Retina (tissue), 1 donor: ENCODE results near the gene TRMT2A.

Source experiments
- DNase-seq: peaks from one replicate; pipeline ENCODE4 v3.0.0-alpha.2; 2016

Gene TRMT2A

DNA sequence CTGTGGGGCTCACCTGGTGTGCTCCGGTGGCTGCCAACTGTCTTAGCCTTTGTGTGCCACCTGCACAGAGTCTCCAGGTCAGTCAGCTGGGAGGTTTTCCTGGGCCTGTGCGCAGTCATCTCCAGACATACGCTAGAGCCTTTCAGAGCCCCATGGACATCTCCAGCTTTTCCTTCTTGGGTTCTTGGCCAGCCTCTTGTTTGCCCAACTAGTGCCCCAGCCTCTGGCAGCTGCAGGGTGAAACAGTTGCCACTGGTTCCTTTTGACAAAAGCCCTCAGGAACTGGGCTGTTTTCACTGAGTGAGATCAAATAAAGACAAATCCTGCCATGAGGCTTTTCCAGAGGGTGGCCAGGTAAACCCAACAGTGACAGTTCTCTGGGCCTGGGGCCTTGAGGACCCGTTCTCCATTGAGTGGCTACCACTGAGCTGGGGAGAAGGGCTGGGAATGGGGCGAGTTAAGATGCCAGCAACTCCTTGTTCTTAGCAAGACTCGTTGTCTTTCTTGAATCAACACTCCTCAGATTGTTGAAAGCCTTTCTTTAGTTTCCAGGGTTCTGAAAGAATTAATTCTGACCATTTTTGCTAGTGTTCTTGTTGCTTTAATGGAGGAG lies 17.8 kb downstream of the TRMT2A start:
- DNase-seq, result no peak

DNA sequence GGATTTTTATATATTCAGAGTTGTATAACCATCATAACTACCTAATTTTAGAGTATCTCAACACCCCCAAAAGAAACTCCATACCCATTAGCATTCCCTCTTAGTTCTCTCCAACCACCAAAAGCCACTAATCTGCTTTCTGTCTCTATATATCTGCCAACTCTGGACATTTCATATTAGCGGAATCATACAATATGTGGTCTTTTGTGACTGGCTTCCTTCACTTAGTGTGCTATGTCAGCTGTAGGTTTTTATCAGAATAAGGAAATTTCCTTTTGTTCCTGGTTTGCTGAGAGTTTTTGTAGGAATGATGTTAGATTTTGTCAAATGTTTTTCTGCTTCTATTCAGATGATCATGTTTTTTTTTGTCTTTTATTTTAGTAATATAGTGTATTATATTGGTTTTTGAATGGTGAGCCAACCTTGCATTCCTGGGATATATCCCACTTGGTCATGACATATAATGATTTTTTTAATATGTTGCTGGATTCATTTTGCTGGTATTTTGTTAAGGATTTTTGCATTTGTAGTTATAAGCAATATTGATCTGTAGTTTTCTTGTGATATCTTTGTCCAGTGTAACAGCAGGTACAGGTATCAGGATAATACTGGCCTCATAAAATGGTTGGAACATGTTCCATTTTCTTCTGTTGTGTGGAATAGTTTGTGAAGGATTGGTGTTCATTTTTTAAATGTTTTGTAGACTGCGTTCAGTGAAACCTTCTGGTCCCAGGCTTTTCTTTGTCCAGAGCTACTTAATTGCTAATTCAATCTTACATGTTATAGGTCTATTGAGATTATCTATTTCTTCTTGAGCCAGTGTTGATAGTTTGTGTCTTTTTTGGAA lies 20.2 kb downstream of the TRMT2A start:
- DNase-seq, result no peak

- DNase-seq, result no peak
These were observed 21.5 kb downstream of the TRMT2A start for GRCh38 chr22:20095521-20095920.

DNA sequence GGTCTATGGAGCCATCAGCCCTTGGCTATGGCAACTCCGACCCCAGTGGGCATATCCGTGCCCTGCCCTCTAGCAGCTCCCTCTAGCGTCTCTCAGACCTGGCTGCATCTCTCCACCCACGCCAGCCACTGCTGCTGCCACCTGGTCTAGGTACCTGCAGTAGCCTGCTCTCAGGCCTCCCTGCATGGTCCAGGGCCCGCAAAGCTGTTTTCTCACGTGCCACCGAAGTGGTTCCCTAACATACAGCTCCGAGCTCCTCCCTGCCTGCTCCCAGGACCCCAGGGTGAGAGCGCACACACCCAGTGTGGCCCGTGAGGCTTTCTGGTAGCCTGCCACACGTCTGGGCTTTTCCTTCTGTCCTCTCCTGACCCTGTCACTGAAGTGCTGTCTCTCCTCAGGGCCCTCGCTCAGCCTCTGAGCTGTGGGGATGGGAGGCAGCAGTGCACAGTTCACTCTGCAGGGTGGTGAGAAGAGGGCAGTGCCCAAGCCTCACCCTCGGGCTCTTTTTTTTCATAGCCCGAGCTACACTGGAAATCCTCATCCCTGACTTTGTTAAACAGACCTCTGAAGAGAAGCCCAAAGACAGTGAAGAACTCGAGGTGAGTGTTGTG lies 22.7 kb downstream of the TRMT2A start:
- DNase-seq, result no peak

DNA sequence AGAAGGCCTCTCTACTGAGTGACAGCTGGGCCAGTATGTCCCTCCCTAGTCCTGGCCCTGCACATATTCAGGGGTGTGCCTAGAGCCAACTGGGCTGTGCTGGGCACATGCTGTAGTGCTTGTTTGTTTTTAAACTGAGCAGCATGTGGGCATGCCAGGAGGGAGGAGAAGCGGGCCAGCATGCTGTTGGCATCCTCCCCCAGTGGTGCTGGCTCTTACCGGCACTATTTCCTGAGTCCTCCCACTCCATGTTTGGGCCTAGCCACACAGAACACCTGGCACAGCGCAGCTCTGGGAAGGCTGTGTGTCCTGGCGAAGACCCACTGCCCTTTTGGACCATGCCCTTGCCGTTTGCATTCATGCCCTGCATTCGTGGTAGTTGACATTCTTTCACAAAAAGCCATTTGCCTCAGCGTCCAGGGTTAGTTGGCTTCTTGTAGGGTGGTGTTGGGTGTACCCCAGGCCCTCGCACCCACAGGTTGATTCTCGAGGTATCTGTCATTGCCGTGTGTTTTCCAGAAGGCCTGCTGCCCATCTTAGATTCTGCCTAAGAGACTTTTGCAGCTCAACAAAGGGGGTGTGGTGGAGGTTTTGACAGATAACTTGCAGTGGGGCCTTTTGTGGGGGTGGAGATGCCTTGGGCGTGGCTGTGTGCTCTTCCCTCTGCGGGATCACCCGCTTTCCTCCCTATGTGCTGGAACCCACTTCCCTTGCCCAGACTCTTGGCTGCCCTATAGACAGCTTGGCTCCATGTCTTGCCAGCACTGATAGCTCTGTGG lies 23.4 kb downstream of the TRMT2A start:
- DNase-seq, result no peak

- no peak for DNase-seq
These were observed 24.6 kb downstream of the TRMT2A start for GRCh38 chr22:20092477-20092854.

- DNase-seq, result no peak
These were observed 25.1 kb downstream of the TRMT2A start for GRCh38 chr22:20091690-20092476.

- DNase-seq, result no peak
These were observed 26.2 kb downstream of the TRMT2A start for GRCh38 chr22:20090730-20091240.

DNA sequence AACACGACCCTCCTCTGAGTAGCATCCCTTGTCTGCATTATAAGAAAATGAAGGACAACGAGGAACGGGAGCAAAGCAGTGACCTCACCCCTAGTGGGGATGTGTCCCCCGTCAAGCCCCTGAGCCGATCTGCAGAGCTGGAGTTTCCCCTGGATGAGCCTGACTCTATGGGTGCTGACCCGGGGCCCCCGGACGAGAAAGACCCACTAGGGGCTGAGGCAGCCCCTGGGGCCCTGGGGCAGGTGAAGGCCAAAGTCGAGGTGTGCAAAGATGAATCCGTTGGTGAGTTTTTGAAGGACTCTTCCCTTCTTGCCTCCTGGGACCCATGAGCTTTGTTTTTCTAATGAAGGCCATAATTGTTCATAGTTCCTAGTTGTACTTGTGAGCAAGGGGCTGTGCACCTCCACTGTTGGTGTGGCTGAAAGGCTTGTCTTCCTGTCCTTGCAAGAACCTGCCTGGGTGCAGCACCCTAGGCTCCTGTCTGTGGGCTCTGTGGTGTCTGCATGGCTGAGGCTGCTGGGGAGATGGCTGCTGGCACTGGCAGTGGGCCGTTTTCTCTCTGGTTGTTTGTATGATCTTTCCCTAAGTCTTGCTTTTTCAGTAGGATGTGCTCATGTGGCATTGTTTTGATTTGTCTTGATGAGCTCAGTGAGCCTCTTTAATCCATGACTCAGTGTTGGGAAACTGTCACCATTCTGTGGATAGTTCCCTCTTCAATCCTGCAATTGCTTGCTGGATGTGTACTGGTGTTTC lies 26.9 kb downstream of the TRMT2A start:
- DNase-seq, result no peak

DNA sequence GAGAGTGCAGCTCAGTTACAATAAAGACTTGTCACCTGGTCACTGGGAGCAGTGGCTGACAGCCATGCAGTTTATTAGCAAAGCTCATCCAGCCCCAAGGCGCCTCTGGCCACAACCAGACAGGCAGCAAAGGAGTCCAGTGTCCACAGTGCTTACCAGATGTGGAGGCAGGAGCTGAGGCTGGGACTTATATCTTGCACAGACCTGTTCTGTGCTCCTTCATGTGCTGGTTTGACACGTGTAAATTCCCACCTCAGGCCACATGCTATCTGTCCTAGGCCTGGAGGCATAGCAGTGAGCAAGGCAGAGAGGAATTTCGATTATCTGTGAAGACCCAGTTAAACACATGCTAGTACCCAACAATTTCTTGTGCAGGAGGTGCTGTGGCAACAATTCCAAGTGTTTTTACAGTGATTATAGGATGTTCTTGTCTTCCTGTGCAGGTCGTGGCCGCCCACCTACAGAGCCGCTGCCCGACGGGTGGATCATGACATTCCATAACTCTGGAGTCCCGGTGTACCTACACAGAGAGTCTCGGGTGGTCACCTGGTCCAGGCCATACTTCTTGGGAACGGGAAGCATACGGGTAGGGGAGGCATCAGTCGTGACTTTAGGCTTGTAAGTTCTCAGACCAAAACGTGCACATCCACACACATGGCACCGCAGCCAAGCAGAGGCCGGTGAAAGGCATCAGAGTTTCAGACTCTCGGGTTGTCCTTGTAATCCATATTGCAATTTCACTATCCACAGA lies 27.6 kb downstream of the TRMT2A start:
- no peak for DNase-seq

DNA sequence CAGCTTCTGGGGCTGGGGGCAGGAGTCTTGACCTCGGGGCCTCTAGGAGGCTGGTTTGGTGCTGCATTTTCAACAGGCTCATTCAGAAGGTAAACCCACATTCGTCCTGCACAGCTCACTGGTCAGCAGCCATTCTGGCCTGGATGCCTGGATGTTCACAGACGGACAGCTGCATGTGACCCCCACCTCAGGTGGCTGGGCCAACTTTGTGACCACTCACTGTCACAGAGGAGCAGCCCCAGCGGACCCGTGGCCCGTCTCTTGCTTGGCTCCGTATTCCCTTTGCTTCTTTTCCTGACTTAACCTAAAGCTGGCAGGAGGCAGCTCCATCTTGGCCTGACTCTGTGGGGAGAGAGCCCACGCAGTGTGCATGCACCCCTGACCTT lies 28.8 kb downstream of the TRMT2A start:
- no peak for DNase-seq

GRCh38 chr22:20087319-20088262 lies 29.4 kb downstream of the TRMT2A start:
- DNase-seq, result no peak

DNA sequence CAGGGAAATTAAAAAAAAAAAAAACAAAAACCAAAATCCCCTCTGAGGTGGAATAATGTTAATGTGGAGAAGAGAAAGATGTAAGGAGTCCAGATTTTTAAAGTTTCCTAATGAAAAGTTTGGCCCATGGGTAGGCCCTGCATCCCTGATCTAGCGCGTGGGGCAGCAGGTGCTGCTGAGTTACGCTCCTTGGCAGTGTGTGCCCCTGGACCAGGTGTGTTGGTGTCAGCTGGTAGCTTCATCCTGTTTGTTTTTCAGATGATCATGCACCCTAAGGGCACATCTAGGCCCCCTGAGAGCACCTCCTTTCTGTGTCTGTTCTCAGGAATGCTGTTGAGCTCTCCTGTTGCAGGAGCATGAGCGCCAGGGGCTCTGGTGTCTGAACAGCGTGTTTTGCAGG lies 30.3 kb downstream of the TRMT2A start:
- DNase-seq, result no peak

DNA sequence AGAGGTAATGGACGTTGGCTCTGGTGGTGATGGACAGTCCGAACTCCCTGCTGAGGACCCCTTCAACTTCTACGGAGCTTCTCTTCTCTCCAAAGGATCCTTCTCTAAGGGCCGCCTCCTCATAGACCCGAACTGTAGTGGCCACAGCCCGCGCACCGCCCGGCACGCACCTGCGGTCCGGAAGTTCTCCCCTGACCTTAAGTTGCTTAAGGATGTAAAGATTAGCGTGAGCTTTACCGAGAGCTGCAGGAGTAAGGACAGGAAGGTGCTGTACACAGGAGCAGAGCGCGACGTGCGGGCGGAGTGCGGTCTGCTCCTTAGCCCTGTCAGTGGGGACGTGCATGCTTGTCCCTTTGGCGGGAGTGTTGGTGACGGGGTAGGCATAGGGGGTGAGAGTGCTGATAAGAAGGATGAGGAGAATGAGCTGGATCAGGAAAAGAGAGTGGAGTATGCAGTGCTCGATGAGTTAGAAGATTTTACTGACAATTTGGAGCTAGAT lies 30.9 kb downstream of the TRMT2A start:
- no peak for DNase-seq

DNA sequence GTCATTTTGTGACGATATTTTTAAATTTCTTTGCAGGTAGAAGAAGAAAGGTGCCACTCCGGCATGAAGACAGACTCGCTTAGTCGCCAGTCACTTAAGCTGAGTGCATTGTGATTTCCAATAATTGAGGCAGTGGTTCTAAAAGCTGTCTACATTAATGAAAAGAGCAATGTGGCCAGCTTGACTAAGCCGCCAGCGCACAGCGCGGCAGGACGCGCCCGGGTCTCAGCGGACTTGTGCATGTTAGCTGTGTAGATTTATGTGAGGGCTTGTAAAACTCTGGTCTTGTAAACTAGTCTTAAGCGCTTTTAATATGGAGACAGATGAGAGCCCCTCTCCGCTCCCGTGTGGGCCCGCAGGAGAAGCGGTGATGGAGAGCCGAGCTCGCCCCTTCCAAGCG lies 31.4 kb downstream of the TRMT2A start:
- no peak for DNase-seq

DNA sequence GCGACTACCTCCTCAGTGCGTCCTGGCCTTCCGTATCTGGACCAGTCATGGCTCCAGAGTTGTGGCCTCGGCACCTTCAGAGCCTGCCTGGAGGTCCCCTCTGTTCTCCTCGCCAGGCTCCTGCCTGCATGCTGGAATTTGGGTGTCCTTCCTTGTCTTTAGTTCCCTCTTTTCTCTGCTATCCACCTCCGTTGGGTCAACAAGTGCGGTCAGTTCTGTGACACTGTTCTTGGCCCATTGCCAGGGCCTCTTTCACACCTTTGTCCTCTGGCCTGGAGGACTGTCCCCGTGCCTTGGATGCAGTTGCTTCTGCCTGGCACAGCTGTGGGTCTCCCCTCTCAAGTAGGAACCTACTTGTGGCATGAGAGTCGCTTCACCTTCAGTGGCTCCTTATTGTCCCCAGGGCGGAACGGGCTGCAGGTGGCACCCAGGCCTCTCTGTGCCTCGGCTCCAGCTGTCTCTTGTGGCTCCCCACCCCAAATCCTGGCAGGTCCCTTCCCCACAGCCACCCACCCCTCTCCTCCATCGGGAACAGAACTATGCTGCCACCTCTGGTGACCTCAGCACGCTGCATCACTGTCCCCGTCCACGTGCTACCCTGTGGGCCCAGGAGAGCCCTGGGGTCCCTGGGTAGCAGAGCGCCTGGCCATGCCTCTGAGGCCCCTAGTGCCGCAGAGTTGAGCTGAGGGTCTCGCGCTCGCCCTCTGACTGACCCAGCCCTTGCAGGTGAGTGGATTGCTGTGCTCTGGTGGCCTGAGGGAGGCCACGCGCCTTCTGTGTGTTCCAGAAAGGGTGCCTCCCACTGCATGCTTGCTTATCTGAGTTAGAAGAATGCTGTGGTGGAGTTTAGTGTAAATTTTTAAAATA lies 32.2 kb downstream of the TRMT2A start:
- DNase-seq, result peak; percentile 54

DNA sequence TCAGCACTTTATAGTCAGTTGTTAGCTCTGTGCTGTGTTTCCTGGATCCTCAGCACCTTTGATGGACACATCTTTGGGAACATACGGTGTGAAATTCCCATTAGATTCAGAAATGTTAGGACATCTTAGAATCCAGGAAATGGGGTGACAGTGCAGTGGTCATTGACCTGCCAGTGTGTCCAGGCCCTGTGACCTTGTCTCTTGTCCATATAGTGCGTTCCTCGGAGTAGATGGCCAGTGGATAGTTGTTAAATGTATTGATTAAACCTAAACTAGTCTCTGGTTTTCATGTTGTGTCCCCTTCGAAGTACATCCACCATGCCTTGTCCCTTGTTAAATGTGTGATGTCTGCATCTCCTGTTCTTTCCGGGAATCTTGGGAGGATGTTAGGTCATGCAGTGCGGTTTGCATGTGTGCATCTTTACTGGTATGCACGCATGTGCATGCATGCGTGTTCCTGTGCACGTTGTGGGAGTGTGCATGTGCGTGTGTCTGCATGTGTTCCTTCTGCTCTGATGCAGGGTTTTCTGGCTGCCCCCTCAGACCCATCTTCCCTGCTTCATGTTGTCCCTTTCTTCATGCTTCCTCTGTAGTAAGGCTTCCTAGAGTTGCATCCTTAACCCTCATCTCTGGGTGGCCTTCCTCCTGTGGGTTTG lies 33.0 kb downstream of the TRMT2A start:
- DNase-seq, result no peak
